NB4 (cell line): Measurements from ENCODE around the gene ZSCAN26.

Experiments used
- DNase-seq: peaks from one replicate; pipeline ENCODE4 v3.0.0; 2010; ENCODE audit warnings: low read depth
- H3K4me3 ChIP-seq: one replicate; pipeline ENCODE4 v1.5.1; 2011; ENCODE audit warnings: mild to moderate bottlenecking, low read depth, low read length, moderate library complexity
- CTCF ChIP-seq: IDR thresholded peaks from one replicate; pipeline ENCODE4 v1.5.1; 2012; ENCODE audit warnings: low read depth, low read length
- MYC ChIP-seq: IDR thresholded peaks from 2 replicates; pipeline ENCODE4 v1.6.1; 2011; ENCODE audit warnings: low read depth, low read length
- POLR2A ChIP-seq: IDR thresholded peaks from 2 replicates; pipeline ENCODE4 v1.6.1; 2011; ENCODE audit warnings: mild to moderate bottlenecking; ENCODE audit not compliant: insufficient read length; ENCODE audit errors: extremely low read depth
- TF ChIP-seq, protein P1 (sequence below): IDR thresholded peaks from 2 replicates; pipeline ENCODE4 v1.6.1; 2011; ENCODE audit warnings: low read depth, low read length

ZSCAN26 gene

DNA sequence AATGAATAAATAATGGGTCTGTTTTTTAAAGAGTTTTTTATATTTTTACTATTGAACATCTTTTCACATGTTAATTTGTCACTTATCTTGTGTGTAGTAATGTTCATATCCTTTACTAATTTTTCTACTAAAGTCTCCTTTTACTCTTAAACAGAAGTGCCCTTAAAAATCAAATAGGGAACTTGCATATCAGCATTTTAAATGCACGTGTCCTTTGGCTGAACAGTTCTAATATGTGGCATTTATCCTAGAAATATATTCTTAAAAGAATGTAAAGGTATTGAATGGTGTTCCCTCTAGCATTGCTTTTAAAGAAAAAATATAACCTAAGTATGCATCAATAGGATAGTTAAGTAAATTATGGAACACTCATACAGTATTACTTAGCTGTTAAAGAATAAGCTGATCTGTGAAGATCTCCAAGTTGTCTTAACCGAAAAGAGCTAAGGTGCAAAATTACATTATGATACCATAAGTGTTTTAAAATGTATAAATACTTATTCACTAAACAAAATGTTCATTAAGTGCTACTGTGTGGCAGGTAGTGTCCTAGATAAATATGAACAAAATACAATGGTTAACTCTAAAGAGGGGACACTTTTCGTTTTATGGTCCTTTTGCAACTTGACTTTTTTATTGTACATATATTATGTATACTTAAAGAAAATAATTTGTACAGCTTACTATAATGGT, 13.8 kb downstream of the ZSCAN26 start:
- DNase-seq, result no peak
- TF ChIP-seq POLR2A (no peak), CTCF (no peak), MYC (no peak)
- TF ChIP-seq, protein P1, sequence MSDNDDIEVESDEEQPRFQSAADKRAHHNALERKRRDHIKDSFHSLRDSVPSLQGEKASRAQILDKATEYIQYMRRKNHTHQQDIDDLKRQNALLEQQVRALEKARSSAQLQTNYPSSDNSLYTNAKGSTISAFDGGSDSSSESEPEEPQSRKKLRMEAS, result no peak
- H3K4me3 ChIP-seq, result peak overlapping the region; percentile 82

DNA sequence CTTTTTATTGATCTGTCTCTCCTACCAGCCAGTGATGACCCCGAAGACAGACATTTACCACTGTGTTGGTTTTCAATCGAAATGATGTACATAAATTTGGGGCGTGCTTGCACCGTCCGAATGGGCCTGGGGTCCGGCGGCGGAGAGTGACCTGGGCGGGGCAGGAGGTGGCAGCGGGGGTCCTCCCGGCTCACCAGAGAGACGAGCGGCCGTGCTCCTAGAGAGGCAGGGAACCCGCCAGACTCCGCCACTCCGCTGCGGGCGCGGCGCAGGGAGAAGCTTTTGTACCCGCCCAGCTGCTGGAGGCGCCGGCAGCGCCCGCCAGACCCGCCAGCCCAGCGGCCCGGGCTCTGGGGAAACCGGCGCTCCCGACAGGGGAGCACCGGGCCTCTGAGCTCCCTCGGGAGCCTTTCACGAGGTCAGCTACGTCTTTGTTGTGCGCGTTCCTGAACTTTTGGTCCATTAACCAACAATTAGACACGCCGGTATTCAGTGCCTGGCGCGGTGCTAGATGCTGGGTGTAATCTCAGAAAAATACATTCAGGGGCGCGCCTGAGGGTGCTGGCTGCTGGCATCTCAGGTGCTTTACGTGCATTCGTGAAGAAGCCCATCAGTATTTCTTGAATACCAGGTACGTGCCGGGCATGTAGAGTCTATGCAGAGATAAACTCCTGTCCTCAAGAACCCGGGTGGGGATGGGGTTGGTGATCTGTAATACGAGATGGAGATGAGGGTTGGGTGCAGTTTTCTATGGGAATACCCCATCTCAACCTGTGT, 14.5 kb downstream of the ZSCAN26 start, which contains the start of gene PGBD1:
Gene PGBD1, plus strand, starts transcription at position 285 of the 777 bp plus-strand sequence. CDS start 2,242 bp downstream, outside the sequence.
- TF ChIP-seq POLR2A (peak; percentile 33), CTCF (no peak), MYC (no peak; the same call in 1 of the 2 replicates)
- DNase-seq, result peak; percentile 90
- H3K4me3 ChIP-seq, result peak within 1 kb of the TSS; percentile 82

DNA sequence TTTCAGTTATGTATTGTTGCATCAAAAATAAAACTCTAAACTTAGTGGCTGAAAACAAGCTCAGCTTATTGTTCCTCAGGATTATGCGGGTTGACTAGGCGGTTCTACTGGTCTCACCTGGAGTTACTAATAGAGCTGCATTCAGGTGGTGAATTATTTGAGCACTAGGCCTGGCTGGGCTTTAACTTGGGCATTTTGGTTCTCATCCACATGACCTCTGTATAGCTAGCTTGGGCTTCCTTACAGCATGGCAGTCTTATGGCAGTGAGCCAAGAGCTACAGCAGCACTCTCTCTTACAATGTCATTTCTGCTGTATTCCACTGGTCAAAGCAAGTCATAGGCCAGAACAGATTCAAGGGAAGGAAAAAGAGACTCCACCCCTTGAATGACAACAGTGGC, 16.0 kb downstream of the ZSCAN26 start:
- peak overlapping the region; percentile 19 for H3K4me3 ChIP-seq
- TF ChIP-seq POLR2A, result no peak
- TF ChIP-seq, protein P1, result no peak
- no peak for TF ChIP-seq MYC
- TF ChIP-seq CTCF, result no peak
- DNase-seq, result peak; percentile 42

- H3K4me3 ChIP-seq, result no peak overlapping the region
- no peak for DNase-seq
- TF ChIP-seq, protein P1, result no peak
Measured at GRCh38 chr6:28291573-28291972, 24.6 kb downstream of the ZSCAN26 start.

DNA sequence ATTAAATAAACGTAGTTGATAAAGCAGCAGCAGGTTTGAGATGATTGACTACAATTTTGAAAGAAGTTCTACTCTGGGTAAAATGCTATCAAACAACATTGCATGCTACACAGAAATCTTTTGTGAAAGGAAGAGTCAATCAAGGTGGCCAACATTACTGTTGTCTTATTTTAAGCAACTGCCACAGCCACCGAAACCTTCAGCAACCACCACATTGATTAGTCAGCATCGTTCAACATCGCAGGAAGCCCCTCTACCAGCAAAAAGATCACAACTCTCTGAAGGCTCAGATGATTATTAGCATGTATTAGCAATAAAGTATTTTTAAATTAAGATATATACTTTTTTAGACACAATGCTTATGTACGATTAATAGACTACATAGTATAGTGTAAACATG, 28.4 kb downstream of the ZSCAN26 start:
- no peak for DNase-seq
- TF ChIP-seq, protein P1, result no peak
- no peak for TF ChIP-seq POLR2A
- no peak for TF ChIP-seq MYC
- no peak for TF ChIP-seq CTCF
- no peak overlapping the region for H3K4me3 ChIP-seq

DNA sequence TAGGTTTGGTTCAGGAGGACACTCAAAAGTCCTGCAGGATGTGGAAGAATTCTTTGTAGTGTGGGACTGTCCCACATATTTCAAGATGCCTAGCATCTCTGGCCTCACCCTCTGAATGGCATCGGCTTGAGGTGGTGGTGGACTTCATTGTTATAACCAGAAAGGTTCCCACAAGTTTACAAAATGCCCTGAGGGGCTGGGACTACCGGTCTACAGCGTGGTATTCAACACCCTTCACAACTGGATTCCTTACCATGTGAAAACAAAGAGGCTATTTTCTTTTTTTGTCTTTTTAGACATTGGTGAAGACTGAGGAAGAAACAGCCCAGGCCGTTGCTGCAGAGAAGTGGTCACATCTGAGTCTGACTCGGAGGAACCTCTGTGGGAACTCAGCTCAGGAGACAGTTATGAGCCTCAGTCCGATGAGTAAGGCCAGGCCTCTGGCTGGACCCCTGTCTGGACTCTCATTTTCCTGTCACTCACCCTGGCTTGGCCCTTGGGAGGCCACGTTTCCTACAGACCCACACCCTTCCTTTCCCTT, 29.6 kb downstream of the ZSCAN26 start:
- H3K4me3 ChIP-seq, result no peak overlapping the region
- DNase-seq, result no peak
- TF ChIP-seq, protein P1, result no peak
- TF ChIP-seq POLR2A (no peak), CTCF (no peak), MYC (no peak)
